Inflammatory macrophage (primary cell): ENCODE data around the gene WEE2.
A peak's percentile ranks its signal among the peaks of the same experiment; 100 is the strongest.
"Not testable (repeated sequence)": the region's sequence is repeated elsewhere in the genome, so short reads cannot be mapped to it uniquely, and the experiment has no call there.

Source experiments
- DNase-seq, 2 donors: peaks; one replicate each; pipeline ENCODE4 v3.0.0-alpha.2; 2020 to 2022
- total RNA-seq, 18 experiments: gene quantifications; one replicate each; lab custom pipeline; 2026; ENCODE audit warnings: mixed read lengths in 6 of 18, inconsistent platforms in 2 of 18; lab: John Stamatoyannopoulos, UW

The WEE2 gene
- total RNA-seq: 0 to 0.15 (median 0) reads per million in 18 experiments

DNA sequence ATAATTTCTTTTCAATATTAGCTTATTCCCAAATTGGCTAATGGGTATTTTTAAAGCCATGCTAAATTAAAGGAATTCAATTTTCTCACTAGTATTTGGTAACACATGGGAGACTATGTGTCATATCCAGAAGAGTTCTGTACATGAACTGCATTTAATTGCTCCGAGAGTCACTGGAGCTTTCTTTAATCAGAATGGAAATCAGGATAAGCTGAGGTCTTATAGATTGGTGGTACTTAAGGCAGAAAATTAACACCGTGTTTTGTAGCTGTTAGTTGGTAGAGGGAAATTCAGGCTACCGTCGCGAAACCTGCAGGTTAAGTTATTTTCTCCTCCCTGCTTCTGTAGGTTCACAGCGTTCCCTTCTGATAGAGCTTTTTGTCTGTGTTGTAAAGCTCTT, at the start of gene WEE2:
TSS of gene WEE2 (plus strand) at position 3 of the 400 bp plus-strand sequence. CDS start 406 bp downstream, outside the sequence.
- no peak for DNase-seq

DNA sequence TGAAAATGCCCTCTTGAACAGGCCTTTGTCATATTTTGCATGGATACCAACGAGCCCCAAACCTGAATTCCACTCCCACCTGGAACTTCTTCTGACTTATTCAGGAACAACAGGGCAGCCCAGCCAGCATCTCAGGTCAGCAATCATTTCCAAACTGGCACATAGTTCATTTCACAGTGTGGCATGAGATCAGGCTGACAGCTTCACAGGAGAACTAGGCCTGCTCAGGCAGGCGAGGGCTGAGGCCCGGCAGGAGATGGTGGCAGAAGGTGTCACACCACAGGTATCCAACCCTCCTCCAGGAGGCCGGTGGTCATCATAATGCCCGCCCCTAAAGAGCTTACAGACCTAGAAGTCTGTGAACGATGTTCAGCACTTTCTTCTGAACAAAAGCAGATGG, 48.7 kb upstream of the WEE2 start:
- no peak for DNase-seq

- peak; percentile 87 to 89 for DNase-seq
Measured at GRCh38 chr7:141660259-141660658, 47.9 kb upstream of the WEE2 start.

DNA sequence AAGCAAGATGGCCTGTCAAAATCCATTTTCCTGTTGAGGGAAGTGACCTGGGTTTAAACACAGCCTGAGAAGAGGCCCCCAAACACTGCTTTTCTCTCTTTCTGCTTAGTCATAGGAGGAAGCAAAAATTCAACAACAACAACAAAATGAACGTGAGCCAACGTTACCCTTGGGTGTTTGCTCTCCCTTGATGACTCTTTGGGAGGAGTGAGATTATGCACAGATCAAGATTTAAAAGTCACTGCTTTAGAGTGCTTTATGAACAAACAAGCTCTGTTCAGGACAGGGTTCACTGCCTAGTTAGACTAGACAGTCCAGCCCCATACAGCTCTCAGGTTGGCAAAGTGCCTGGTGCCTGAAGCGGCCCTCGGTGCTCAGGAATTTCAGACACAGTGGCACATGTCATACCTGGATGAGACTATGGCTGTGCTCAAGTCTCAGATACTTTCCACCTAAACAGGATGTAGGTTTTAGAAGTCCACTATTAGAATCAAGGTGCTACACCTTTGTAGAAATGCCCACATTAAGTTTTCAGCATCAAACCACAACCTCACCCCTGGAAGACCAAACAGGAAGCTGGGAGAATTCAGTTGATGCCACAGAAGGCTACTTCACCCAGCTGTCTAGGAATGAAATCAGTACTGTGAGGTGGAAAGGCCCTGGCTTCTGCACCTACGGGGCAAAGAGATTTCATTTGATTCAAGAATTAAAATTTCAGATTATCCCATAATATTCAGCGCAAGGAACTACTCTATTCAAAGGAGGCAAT, 44.9 kb upstream of the WEE2 start:
- peak; percentile 12 to 28 for DNase-seq

GRCh38 chr7:141664450-141664849, 43.7 kb upstream of the WEE2 start:
- no peak for DNase-seq

GRCh38 chr7:141665208-141666035, 42.7 kb upstream of the WEE2 start:
- DNase-seq: no peak

DNA sequence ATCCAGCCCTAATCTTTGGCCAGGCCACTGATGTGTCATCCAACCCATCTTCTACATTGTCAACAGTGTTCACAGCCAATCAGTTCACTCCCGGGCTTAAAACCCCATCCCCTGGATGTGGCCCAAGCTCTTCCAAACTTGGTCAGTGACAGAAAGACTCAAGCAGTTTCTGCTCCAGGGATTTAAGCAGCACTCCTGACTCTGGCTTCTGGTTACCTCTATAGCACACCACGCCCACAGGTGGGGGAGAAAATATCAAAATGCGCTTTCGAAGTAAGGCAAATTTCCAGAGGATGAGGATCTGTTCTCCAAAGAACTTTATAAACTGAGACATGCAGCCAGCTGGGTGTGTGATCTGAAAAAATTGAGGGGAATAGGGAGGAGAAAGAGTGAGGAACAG, 42.1 kb upstream of the WEE2 start:
- no peak for DNase-seq

DNA sequence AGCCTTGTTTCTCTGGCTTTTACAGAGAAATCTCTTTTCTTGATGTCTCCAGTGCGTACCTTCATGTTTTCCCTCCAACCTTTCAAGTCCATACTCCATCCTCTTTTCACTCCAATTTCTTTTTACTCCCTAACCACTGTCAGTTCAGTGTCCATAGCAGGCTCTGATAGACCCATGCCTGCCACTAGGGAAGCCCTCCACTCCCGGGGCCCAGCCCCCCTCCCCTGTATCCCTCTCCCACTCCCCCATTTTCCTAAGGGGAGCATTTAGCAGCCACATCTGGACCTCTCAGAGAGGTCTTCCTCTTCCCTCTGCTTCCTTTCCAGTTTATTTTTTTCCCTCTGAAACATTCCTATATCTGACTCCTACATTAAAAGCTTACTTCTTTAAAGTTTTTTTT, 39.3 kb upstream of the WEE2 start:
- no peak for DNase-seq

DNA sequence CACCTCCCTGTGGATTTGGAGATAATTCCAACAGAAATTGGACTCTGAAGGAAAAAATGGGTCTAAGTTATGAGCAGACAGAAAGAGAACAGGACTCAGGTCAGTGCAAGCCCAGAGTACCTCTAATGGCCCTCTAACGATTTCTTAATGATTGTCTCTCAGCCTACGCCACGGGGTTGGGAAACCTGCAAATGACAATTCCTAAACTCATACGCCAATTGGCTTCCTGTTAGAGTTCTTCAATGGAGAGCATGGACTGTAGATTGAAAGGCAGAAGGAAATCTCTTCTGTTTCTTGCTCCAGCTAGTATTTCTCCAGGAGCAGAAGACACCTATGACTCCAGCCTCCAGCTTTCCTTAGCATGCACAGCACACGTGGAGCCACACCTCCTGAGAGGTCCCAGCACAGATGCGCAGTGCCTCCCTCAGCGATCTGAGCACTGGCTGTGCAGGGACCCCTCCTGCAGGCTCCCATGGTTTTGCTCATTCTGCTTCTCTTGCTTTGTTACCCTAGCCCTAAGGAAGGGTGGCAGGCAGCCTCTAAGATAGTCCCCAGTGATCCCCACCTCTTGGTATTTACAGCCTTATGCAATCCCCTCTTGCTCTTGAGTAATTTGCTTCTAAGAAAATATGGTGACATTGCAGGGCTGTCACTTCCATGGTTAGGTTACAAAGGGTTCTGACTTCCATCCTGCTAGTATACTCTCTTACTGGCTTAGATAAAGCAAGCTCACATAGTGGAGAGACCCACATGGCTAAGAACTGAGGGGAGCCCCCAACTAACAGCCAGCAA, 36.3 kb upstream of the WEE2 start:
- DNase-seq: peak; percentile 89 to 91

DNA sequence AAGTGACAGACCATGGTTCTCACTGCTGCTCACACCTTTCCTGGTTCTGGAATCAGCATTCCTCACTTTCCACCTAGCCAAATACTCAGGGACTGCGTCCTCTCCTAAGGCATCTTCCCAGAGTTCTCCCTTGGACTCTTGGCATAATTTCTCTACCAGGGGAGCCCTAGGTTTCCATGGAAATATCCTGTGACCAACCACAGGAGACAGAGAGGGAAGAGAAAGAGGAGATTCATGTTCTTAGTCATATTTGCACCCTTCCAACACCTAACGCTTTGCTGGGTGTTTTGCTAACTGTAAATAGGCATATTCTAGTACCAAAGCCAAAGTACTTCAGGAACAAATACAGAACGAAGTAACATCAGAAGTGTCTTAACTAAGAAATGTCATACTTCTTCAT, 34.8 kb upstream of the WEE2 start:
- DNase-seq: no peak

GRCh38 chr7:141674171-141674671, 33.9 kb upstream of the WEE2 start:
- DNase-seq: peak; percentile 50 to 72

DNA sequence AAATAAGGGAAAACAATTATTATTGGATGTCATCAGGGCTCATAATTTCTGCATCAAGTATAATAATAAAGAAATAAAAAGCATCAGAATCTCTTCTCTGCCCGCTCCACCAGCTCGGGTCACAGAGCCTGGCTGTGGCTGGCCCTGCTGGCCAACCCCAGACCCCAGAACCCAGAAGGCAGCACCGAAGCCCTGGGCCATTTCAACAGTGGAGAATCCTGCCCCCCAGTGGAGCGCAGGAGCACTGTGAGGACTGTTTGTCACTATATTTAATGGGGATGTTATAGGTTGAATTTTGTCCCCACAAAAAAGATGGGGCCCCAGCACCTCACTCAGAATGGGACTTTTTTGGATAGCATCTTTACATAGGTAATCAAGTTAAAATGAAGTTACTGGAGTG, 33.5 kb upstream of the WEE2 start:
- DNase-seq: peak in 1 of 2 donors; percentile 22

GRCh38 chr7:141675436-141676215, 32.5 kb upstream of the WEE2 start:
- peak; percentile 73 to 86 for DNase-seq

- peak in 1 of 2 donors; percentile 63 for DNase-seq
Measured at GRCh38 chr7:141676618-141677017, 31.5 kb upstream of the WEE2 start.

DNA sequence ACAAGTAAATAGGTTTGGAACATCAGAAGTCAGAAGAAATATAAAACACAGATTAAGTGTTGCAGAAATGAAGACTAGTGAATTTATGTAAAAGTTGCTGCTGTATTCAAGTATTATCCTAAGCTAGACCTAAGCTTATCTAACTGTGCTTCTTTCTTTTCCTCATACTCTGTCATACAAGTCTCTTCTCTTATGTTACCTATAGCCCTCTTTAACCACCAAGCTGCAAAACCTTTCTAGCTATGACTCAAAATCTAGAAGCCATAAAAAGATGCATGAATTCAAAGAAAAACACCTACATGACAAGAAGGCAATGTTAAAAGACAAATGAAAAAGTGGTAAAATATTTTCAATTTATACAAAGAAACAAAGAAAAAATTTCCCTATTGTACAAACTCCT, 29.1 kb upstream of the WEE2 start:
- DNase-seq: no peak

- DNase-seq: no peak
Measured at GRCh38 chr7:141685285-141686023, 22.7 kb upstream of the WEE2 start.

GRCh38 chr7:141686074-141686473, 22.1 kb upstream of the WEE2 start:
- no peak for DNase-seq

GRCh38 chr7:141686670-141687069, 21.5 kb upstream of the WEE2 start:
- DNase-seq: no peak

DNA sequence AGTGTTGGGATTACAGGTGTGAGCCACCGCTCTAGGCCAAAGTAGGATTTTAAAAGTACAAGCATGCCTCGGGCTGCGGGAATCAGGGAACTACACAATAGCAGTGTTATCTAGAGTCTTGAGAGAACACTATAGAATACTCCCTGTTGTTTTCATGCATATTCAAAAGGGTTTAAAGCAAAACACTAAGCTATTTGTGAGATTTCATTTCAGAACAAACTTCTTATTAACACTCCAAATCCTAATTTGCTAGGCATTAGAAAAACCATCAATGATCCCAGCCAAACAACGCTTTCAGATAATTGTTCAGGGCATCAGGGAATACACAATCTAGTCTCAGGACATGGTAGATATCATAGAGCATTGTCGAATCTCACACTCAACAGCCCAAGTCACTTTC, 20.1 kb upstream of the WEE2 start:
- DNase-seq: no peak

DNA sequence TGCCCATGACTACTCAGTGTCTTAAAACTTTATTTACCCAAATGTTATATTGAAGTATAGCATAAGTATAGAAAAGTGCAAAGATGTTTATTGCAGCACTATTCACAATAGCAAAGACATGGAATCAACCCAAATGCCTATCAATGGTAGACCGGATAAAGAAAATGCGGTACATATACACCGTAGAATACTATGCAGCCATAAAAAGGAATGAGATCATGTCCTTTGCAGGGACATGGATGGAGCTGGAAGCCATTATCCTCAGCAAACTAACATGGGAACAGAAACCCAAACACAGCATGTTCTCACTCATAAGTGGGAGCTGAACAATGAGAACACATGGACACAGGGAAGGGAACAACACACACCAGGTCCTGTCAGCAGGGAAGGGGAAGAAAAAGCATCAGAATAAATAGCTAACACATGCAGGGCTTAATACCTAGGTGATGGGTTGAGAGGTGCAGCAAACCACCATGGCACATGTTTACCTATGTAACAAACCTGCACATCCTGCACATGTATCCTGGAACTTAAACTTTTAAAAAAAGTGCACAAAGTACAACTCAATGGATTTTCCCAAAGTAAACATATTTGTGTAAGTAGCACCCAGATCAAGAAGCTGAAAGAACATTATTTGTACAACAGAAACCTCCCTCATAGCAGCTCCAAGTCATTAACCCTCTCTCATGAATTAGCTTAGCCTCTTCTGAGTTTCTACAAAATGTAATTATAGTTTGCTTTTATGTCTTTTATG, 18.9 kb upstream of the WEE2 start:
- DNase-seq: not testable (repeated sequence)
